ENCODE results near the gene SVIL. TPM values are rescaled to one million over a fixed set of nuclear protein-coding genes. Genes with fewer than 3 reads are reported as not detected.
"Not testable (repeated sequence)": the region's sequence is repeated elsewhere in the genome, so short reads cannot be mapped to it uniquely, and the experiment has no call there.

SVIL gene
- total RNA-seq, 1 donor from 2014 or later: 72.1 TPM

GRCh38 chr10:29608476-29609301 lies 26.1 kb downstream of the SVIL start:
- no peaks in the 10 kb centered on the region for H3K27me3 ChIP-seq (ENCODE audit: control insufficient read depth, insufficient read depth, low read length)
- no peak for TF ChIP-seq CTCF (IDR thresholded peaks at IDR 0.05; ENCODE audit: insufficient read depth, low read length, poor library complexity, severe bottlenecking)
- no peak for DNase-seq (ENCODE audit: low read depth)

GRCh38 chr10:29608062-29608461 lies 26.7 kb downstream of the SVIL start:
- no peak for TF ChIP-seq CTCF (IDR thresholded peaks at IDR 0.05; ENCODE audit: insufficient read depth, low read length, poor library complexity, severe bottlenecking)
- DNase-seq (ENCODE audit: low read depth): no peak
- Histone ChIP-seq H3K27me3 (ENCODE audit: control insufficient read depth, insufficient read depth, low read length) (no peaks in the 10 kb centered on the region), H3K36me3 (ENCODE audit: control insufficient read depth, insufficient read depth, low read length) (no peaks in the 10 kb centered on the region), H3K4me3 (ENCODE audit: low read depth, low read length) (no peak overlapping the region)

More at GRCh38 chr10:29608476-29609301, 26.1 kb downstream of the SVIL start:
- H3K4me3 ChIP-seq (ENCODE audit: low read depth, low read length): no peak overlapping the region
- no peaks in the 10 kb centered on the region for H3K36me3 ChIP-seq (ENCODE audit: control insufficient read depth, insufficient read depth, low read length)

- no peak for TF ChIP-seq CTCF (IDR thresholded peaks at IDR 0.05; ENCODE audit: insufficient read depth, low read length, poor library complexity, severe bottlenecking)
- DNase-seq (ENCODE audit: low read depth): no peak
Observed at GRCh38 chr10:29607576-29607975, 27.2 kb downstream of the SVIL start.

GRCh38 chr10:29606693-29607092 lies 28.1 kb downstream of the SVIL start:
- not testable (repeated sequence) for DNase-seq (ENCODE audit: low read depth); H3K27me3 ChIP-seq (ENCODE audit: control insufficient read depth, insufficient read depth, low read length); H3K4me3 ChIP-seq (ENCODE audit: low read depth, low read length); H3K36me3 ChIP-seq (ENCODE audit: control insufficient read depth, insufficient read depth, low read length)

More at GRCh38 chr10:29607576-29607975, 27.2 kb downstream of the SVIL start:
- Histone ChIP-seq H3K36me3 (ENCODE audit: control insufficient read depth, insufficient read depth, low read length) (no peaks in the 10 kb centered on the region), H3K27me3 (ENCODE audit: control insufficient read depth, insufficient read depth, low read length) (no peaks in the 10 kb centered on the region), H3K4me3 (ENCODE audit: low read depth, low read length) (no peak overlapping the region)

GRCh38 chr10:29604291-29604825 lies 30.4 kb downstream of the SVIL start:
- Histone ChIP-seq H3K4me3 (ENCODE audit: low read depth, low read length) (no peak overlapping the region), H3K27me3 (ENCODE audit: control insufficient read depth, insufficient read depth, low read length) (no peaks in the 10 kb centered on the region), H3K36me3 (ENCODE audit: control insufficient read depth, insufficient read depth, low read length) (peaks cover 2% of the 10 kb centered on the region)
- no peak for DNase-seq (ENCODE audit: low read depth)
- no peak for TF ChIP-seq CTCF (IDR thresholded peaks at IDR 0.05; ENCODE audit: insufficient read depth, low read length, poor library complexity, severe bottlenecking)

- H3K4me3 ChIP-seq (ENCODE audit: low read depth, low read length): no peak overlapping the region
- DNase-seq (ENCODE audit: low read depth): no peak
- peaks cover 2% of the 10 kb centered on the region for H3K36me3 ChIP-seq (ENCODE audit: control insufficient read depth, insufficient read depth, low read length)
- no peaks in the 10 kb centered on the region for H3K27me3 ChIP-seq (ENCODE audit: control insufficient read depth, insufficient read depth, low read length)
- no peak for TF ChIP-seq CTCF (IDR thresholded peaks at IDR 0.05; ENCODE audit: insufficient read depth, low read length, poor library complexity, severe bottlenecking)
Observed at GRCh38 chr10:29603223-29603896, 31.4 kb downstream of the SVIL start.
